ENCODE results near the gene POLR1G. TPM values are rescaled to one million over a fixed set of nuclear protein-coding genes. Genes with fewer than 3 reads are reported as not detected.
"Not testable (repeated sequence)": the region's sequence is repeated elsewhere in the genome, so short reads cannot be mapped to it uniquely, and the experiment has no call there.

Gene POLR1G
- polyA plus RNA-seq, 6 donors from 2014 or later: 0.49 to 8.5 (median 3.0) TPM

GRCh38 chr19:45403781-45404556, 2.5 kb upstream of the POLR1G start:
- peaks cover 34 to 59% (median 45%) of the 10 kb centered on the region in 3 donors for H3K4me1 Mint-ChIP-seq
- peak; percentile 12 to 17 for ATAC-seq (ENCODE audit: low read depth in 2 of 2)
- peaks cover 17 to 34% (median 18%) of the 10 kb centered on the region in 3 donors for H3K27me3 Mint-ChIP-seq
- peak overlapping the region; percentile 85 to 99 (median 94) for H3K4me3 Mint-ChIP-seq
- H3K9me3 Mint-ChIP-seq: no peaks in the 10 kb centered on the region
- no peaks in the 10 kb centered on the region for H3K36me3 Mint-ChIP-seq
- peak; percentile 60 for DNase-seq
- peak overlapping the region in 3 of 6 donors; percentile 29 to 59 (median 47) for H3K27ac Mint-ChIP-seq

GRCh38 chr19:45404557-45405434, 1.6 kb upstream of the POLR1G start, which contains the start of gene PPP1R13L:
Gene PPP1R13L (minus strand): TSS chr19:45405069. CDS start chr19:45398318, 6,751 bp downstream.
- ATAC-seq (ENCODE audit: low read depth in 2 of 2) (no peak), DNase-seq (no peak)
- Mint-ChIP-seq H3K4me3 (peak within 1 kb of the TSS; percentile 90 to 99 (median 96)), H3K27ac (peak within 1 kb of the TSS; percentile 91 to 98 (median 95)), H3K36me3 (no peaks in the 10 kb centered on the region), H3K27me3 (peaks cover 17 to 34% (median 18%) of the 10 kb centered on the region in 3 donors), H3K9me3 (no peaks in the 10 kb centered on the region), H3K4me1 (peaks cover 41 to 61% (median 51%) of the 10 kb centered on the region in 3 donors)

- Mint-ChIP-seq H3K36me3 (no peaks in the 10 kb centered on the region), H3K4me1 (peaks cover 45 to 66% (median 54%) of the 10 kb centered on the region in 3 donors), H3K27me3 (peaks cover 17 to 29% (median 18%) of the 10 kb centered on the region in 3 donors), H3K27ac (peak overlapping the region; percentile 91 to 98 (median 95)), H3K4me3 (peak overlapping the region; percentile 90 to 99 (median 96)), H3K9me3 (no peaks in the 10 kb centered on the region)
- DNase-seq (peak; percentile 82), ATAC-seq (ENCODE audit: low read depth in 2 of 2) (peak; percentile 57 to 62)
Observed at GRCh38 chr19:45405435-45406225, 814 bp upstream of the POLR1G start.

GRCh38 chr19:45407091-45407375, 589 bp downstream of the POLR1G start:
- peaks cover 45 to 67% (median 56%) of the 10 kb centered on the region in 3 donors for H3K4me1 Mint-ChIP-seq

GRCh38 chr19:45407585-45407984, 1.1 kb downstream of the POLR1G start:
- Mint-ChIP-seq H3K4me3 (peak overlapping the region in 6 of 8 donors; percentile 1 to 92 (median 48)), H3K4me1 (peaks cover 45 to 64% (median 56%) of the 10 kb centered on the region in 3 donors), H3K27me3 (peaks cover 17 to 29% (median 18%) of the 10 kb centered on the region in 3 donors), H3K27ac (peak overlapping the region in 1 of 6 donors; percentile 15)
- not testable (repeated sequence) for H3K36me3 Mint-ChIP-seq; DNase-seq; H3K9me3 Mint-ChIP-seq; ATAC-seq (ENCODE audit: low read depth in 2 of 2)

More at GRCh38 chr19:45407091-45407375, 589 bp downstream of the POLR1G start:
- H3K4me3 Mint-ChIP-seq: peak overlapping the region; percentile 90 to 99 (median 96)
- peak overlapping the region in 3 of 6 donors; percentile 5 to 98 (median 91) for H3K27ac Mint-ChIP-seq
- no peak for ATAC-seq (ENCODE audit: low read depth in 2 of 2)
- no peaks in the 10 kb centered on the region for H3K9me3 Mint-ChIP-seq
- no peaks in the 10 kb centered on the region for H3K36me3 Mint-ChIP-seq
- peaks cover 17 to 29% (median 18%) of the 10 kb centered on the region in 3 donors for H3K27me3 Mint-ChIP-seq
- no peak for DNase-seq

- H3K9me3 Mint-ChIP-seq: no peaks in the 10 kb centered on the region
- H3K27ac Mint-ChIP-seq: peak overlapping the region in 1 of 6 donors; percentile 74
- peaks cover 45 to 63% (median 56%) of the 10 kb centered on the region in 3 donors for H3K4me1 Mint-ChIP-seq
- H3K4me3 Mint-ChIP-seq: peak overlapping the region in 7 of 8 donors; percentile 1 to 92 (median 61)
- DNase-seq: no peak
- peaks cover 15 to 24% (median 17%) of the 10 kb centered on the region in 3 donors for H3K27me3 Mint-ChIP-seq
- no peaks in the 10 kb centered on the region for H3K36me3 Mint-ChIP-seq
- ATAC-seq (ENCODE audit: low read depth in 2 of 2): no peak
Observed at GRCh38 chr19:45408121-45408520, 1.7 kb downstream of the POLR1G start.

- ATAC-seq (ENCODE audit: low read depth in 2 of 2) (no peak), DNase-seq (no peak)
- peak overlapping the region; percentile 4 to 90 (median 68) for H3K27ac Mint-ChIP-seq
- H3K36me3 Mint-ChIP-seq: peaks cover 0 to 6% of the 10 kb centered on the region in 2 donors
- H3K9me3 Mint-ChIP-seq: no peaks in the 10 kb centered on the region
- H3K4me3 Mint-ChIP-seq: peak overlapping the region in 1 of 8 donors; percentile 82
- H3K4me1 Mint-ChIP-seq: peaks cover 41 to 57% (median 50%) of the 10 kb centered on the region in 3 donors
- peaks cover 7 to 15% (median 10%) of the 10 kb centered on the region in 3 donors for H3K27me3 Mint-ChIP-seq
Observed at GRCh38 chr19:45408830-45409556, 2.5 kb downstream of the POLR1G start.

- Mint-ChIP-seq H3K4me3 (peak overlapping the region in 1 of 8 donors; percentile 82), H3K9me3 (no peaks in the 10 kb centered on the region), H3K27me3 (peaks cover 4 to 9% (median 5%) of the 10 kb centered on the region in 3 donors), H3K36me3 (peaks cover 0 to 11% of the 10 kb centered on the region in 2 donors), H3K27ac (peak overlapping the region in 2 of 6 donors; percentile 4 to 62), H3K4me1 (peaks cover 40 to 52% (median 50%) of the 10 kb centered on the region in 3 donors)
- no peak for DNase-seq
- no peak for ATAC-seq (ENCODE audit: low read depth in 2 of 2)
Observed at GRCh38 chr19:45409557-45409920, 3.1 kb downstream of the POLR1G start.

- not testable (repeated sequence) for H3K9me3 Mint-ChIP-seq; DNase-seq; H3K27me3 Mint-ChIP-seq; ATAC-seq (ENCODE audit: low read depth in 2 of 2); H3K4me3 Mint-ChIP-seq
- peaks cover 0 to 13% of the 10 kb centered on the region in 2 donors for H3K36me3 Mint-ChIP-seq
- peak overlapping the region in 1 of 6 donors; percentile 82 for H3K27ac Mint-ChIP-seq
- H3K4me1 Mint-ChIP-seq: peaks cover 33 to 44% (median 42%) of the 10 kb centered on the region in 3 donors
Observed at GRCh38 chr19:45410330-45410729, 3.9 kb downstream of the POLR1G start.

GRCh38 chr19:45413497-45413896, 7.1 kb downstream of the POLR1G start:
- ATAC-seq (ENCODE audit: low read depth in 2 of 2) (no peak), DNase-seq (no peak)
- Mint-ChIP-seq H3K4me1 (peaks cover 24 to 33% (median 29%) of the 10 kb centered on the region in 3 donors), H3K27ac (no peak overlapping the region), H3K4me3 (no peak overlapping the region), H3K9me3 (no peaks in the 10 kb centered on the region), H3K27me3 (no peaks in the 10 kb centered on the region), H3K36me3 (peaks cover 0 to 20% of the 10 kb centered on the region in 2 donors)

GRCh38 chr19:45414468-45414867, 8.0 kb downstream of the POLR1G start:
- ATAC-seq (ENCODE audit: low read depth in 2 of 2) (no peak), DNase-seq (no peak)
- Mint-ChIP-seq H3K27ac (peak overlapping the region in 2 of 6 donors; percentile 7 to 44), H3K36me3 (peaks cover 0 to 20% of the 10 kb centered on the region in 2 donors), H3K27me3 (no peaks in the 10 kb centered on the region), H3K4me3 (no peak overlapping the region), H3K9me3 (no peaks in the 10 kb centered on the region), H3K4me1 (peaks cover 24 to 33% (median 29%) of the 10 kb centered on the region in 3 donors)

- no peaks in the 10 kb centered on the region for H3K9me3 Mint-ChIP-seq
- peaks cover 0 to 24% of the 10 kb centered on the region in 2 donors for H3K36me3 Mint-ChIP-seq
- peak overlapping the region in 2 of 6 donors; percentile 47 to 78 for H3K27ac Mint-ChIP-seq
- no peaks in the 10 kb centered on the region for H3K27me3 Mint-ChIP-seq
- ATAC-seq (ENCODE audit: low read depth in 2 of 2) (no peak), DNase-seq (no peak)
- H3K4me1 Mint-ChIP-seq: peaks cover 40 to 50% (median 42%) of the 10 kb centered on the region in 3 donors
- H3K4me3 Mint-ChIP-seq: no peak overlapping the region
Observed at GRCh38 chr19:45417151-45417550, 10.7 kb downstream of the POLR1G start.
